HG02943 (cell line): ENCODE results near the gene TMEM233.

Experiments
- ATAC-seq: cut with Tn5 transposase; IDR thresholded peaks from one replicate; pipeline ENCODE4 v1.9.1; 2021; ENCODE audit warnings: mild to moderate bottlenecking, low read depth, moderate library complexity; ENCODE audit not compliant: unreplicated experiment

TMEM233 gene

GRCh38 chr12:119679081-119679480 lies 85.5 kb downstream of the TMEM233 start:
- no peak for ATAC-seq

- ATAC-seq, result no peak
Measured at GRCh38 chr12:119679490-119679889, 85.9 kb downstream of the TMEM233 start.

GRCh38 chr12:119681111-119681510 lies 87.5 kb downstream of the TMEM233 start:
- no peak for ATAC-seq

GRCh38 chr12:119681728-119682638 lies 88.4 kb downstream of the TMEM233 start:
- ATAC-seq, result peak; percentile 61

GRCh38 chr12:119682639-119683252 lies 89.2 kb downstream of the TMEM233 start:
- no peak for ATAC-seq

GRCh38 chr12:119683413-119683812 lies 89.8 kb downstream of the TMEM233 start:
- no peak for ATAC-seq

GRCh38 chr12:119683816-119684215 lies 90.2 kb downstream of the TMEM233 start:
- ATAC-seq, result no peak

- no peak for ATAC-seq
Measured at GRCh38 chr12:119684711-119685369, 91.3 kb downstream of the TMEM233 start.

- ATAC-seq, result no peak
Measured at GRCh38 chr12:119685375-119685774, 91.8 kb downstream of the TMEM233 start.

GRCh38 chr12:119686355-119686754 lies 92.8 kb downstream of the TMEM233 start:
- no peak for ATAC-seq

- ATAC-seq, result no peak
Measured at GRCh38 chr12:119686776-119687175, 93.2 kb downstream of the TMEM233 start.

GRCh38 chr12:119687406-119687805 lies 93.8 kb downstream of the TMEM233 start:
- no peak for ATAC-seq

- no peak for ATAC-seq
Measured at GRCh38 chr12:119687879-119688278, 94.3 kb downstream of the TMEM233 start.

GRCh38 chr12:119689935-119690500 lies 96.4 kb downstream of the TMEM233 start:
- ATAC-seq, result no peak

GRCh38 chr12:119691202-119691810 lies 97.7 kb downstream of the TMEM233 start:
- ATAC-seq, result no peak

GRCh38 chr12:119692410-119692809 lies 98.8 kb downstream of the TMEM233 start:
- no peak for ATAC-seq
